Neural cell (in vitro differentiated cells): ENCODE measurements around the gene C9orf78. TPM values are rescaled to one million over a fixed set of nuclear protein-coding genes. Genes with fewer than 3 reads are reported as not detected.

Experiments used
- polyA plus RNA-seq: library from polyadenylated mRNA; depleted of rRNA; stranded (reverse); fragments of >200 nt; gene quantifications from 2 replicates; pipeline ENCODE4 v1.2.3, GENCODE V29; 2014
- small RNA-seq, 3 experiments: library from RNA; depleted of rRNA; stranded (forward); fragments of <200 nt; gene quantifications; one replicate each; pipeline ENCODE3, GENCODE V24; 2012

The C9orf78 gene
- polyA plus RNA-seq, 1 donor from 2014 or later, result 91.3 TPM

Small RNA genes lying within 50 kb of the gene (small RNA-seq; reads per million reads assigned to genes)
- 1.0 to 4.5 (median 2.3) reads per million in 3 experiments for gene MIR6855

Other genes starting within 250 kb of the C9orf78 start
- gene C9orf50, start 214.2 kb downstream of the C9orf78 start, polyA plus RNA-seq, result not detected in 2 replicates
- 35.9 and 57.1 TPM in 2 replicates for gene NTMT1, start 209.1 kb downstream of the C9orf78 start, polyA plus RNA-seq
- gene ASB6, start 193.1 kb downstream of the C9orf78 start, polyA plus RNA-seq, result 18.4 and 24.6 TPM in 2 replicates
- not detected in 2 replicates for gene PRRX2, start 169.6 kb downstream of the C9orf78 start, polyA plus RNA-seq
- gene PTGES, start 82.2 kb downstream of the C9orf78 start, polyA plus RNA-seq, result 0.63 and 1.2 TPM in 2 replicates
- gene TOR1B, start 32.1 kb downstream of the C9orf78 start, polyA plus RNA-seq, result 50.0 and 52.2 TPM in 2 replicates
- gene TOR1A, start 11.1 kb downstream of the C9orf78 start, polyA plus RNA-seq, result 56.3 and 61.8 TPM in 2 replicates
- gene USP20, start 183 bp upstream of the C9orf78 start, polyA plus RNA-seq, result 34.8 and 39.8 TPM in 2 replicates
- 14.2 and 16.6 TPM in 2 replicates for gene FNBP1, start 207.9 kb upstream of the C9orf78 start, polyA plus RNA-seq
- 21.5 and 28.6 TPM in 2 replicates for gene GPR107, start 218.6 kb upstream of the C9orf78 start, polyA plus RNA-seq